Liver (tissue), 9 donors: Measurements from ENCODE around the gene VWCE. TPM values are rescaled to one million over a fixed set of nuclear protein-coding genes. Genes with fewer than 3 reads are reported as not detected.

Source experiments
- DNase-seq: peaks from one replicate; pipeline ENCODE4 v3.0.0-alpha.2; 2017; ENCODE audit warnings: low spot score
- H3K27ac ChIP-seq, 2 donors: one replicate each; pipeline ENCODE4 v1.7.0; 2013; ENCODE audit warnings: inconsistent platforms in 2 of 2, low read length in 2 of 2, control low read depth in 1 of 2, low read depth in 1 of 2, mild to moderate bottlenecking in 1 of 2
- H3K27me3 ChIP-seq, 4 donors: one replicate each; pipeline versions ENCODE4 v1.6.1 to v1.7.0; 2013; ENCODE audit warnings: low read length in 3 of 4, inconsistent platforms in 1 of 4, mild to moderate bottlenecking in 1 of 4, moderate library complexity in 1 of 4; ENCODE audit not compliant: control insufficient read depth in 4 of 4, insufficient read depth in 4 of 4
- H3K36me3 ChIP-seq, 4 donors: one replicate each; pipeline versions ENCODE4 v1.6.1 to v1.7.0; 2013; ENCODE audit warnings: low read length in 3 of 4, mild to moderate bottlenecking in 3 of 4, low read depth in 1 of 4, moderate library complexity in 1 of 4; ENCODE audit not compliant: control insufficient read depth in 4 of 4, insufficient read depth in 3 of 4
- H3K4me1 ChIP-seq, 4 donors: one replicate each; pipeline versions ENCODE4 v1.6.1 to v1.7.0; 2013; ENCODE audit warnings: low read length in 3 of 4, mild to moderate bottlenecking in 3 of 4, moderate library complexity in 1 of 4; ENCODE audit not compliant: control insufficient read depth in 4 of 4, insufficient read depth in 4 of 4
- H3K4me3 ChIP-seq, 3 donors: one replicate each; pipeline versions ENCODE4 v1.6.1 to v1.7.0; 2013; ENCODE audit warnings: low read length in 3 of 3, control low read depth in 1 of 3, low read depth in 1 of 3, mild to moderate bottlenecking in 1 of 3
- H3K9ac ChIP-seq, 2 donors: one replicate each; pipeline ENCODE4 v1.7.0; 2013; ENCODE audit warnings: low read length in 2 of 2, mild to moderate bottlenecking in 2 of 2, moderate library complexity in 2 of 2, control low read depth in 1 of 2, low read depth in 1 of 2
- H3K9me3 ChIP-seq, 4 donors: one replicate each; pipeline versions ENCODE4 v1.6.1 to v1.7.0; 2013; ENCODE audit warnings: low read length in 3 of 4; ENCODE audit not compliant: control insufficient read depth in 4 of 4
- ATF3 ChIP-seq: IDR thresholded peaks from 2 replicates; pipeline ENCODE4 v1.6.1; 2016; ENCODE audit warnings: antibody characterized with exemption
- CTCF ChIP-seq: fragments of 150-350 bp; IDR thresholded peaks from 2 replicates; pipeline ENCODE4 v1.5.1; 2017; ENCODE audit warnings: improper control_type of control experiment, low read depth, low read length; ENCODE audit not compliant: missing input control
- EGR1 ChIP-seq, 2 donors: IDR thresholded peaks; 2 replicates each; pipeline ENCODE4 v1.6.1; 2016 to 2018; ENCODE audit warnings: antibody characterized with exemption in 2 of 2, low read depth in 2 of 2
- FOXA1 ChIP-seq: IDR thresholded peaks from 2 replicates; pipeline ENCODE4 v1.6.1; 2016; ENCODE audit warnings: antibody characterized with exemption
- FOXA2 ChIP-seq: IDR thresholded peaks from 2 replicates; pipeline ENCODE4 v1.6.1; 2016; ENCODE audit warnings: antibody characterized with exemption
- GABPA ChIP-seq, 2 donors: IDR thresholded peaks in 1 of 2; conservative IDR thresholded peaks in 1 of 2; 2 replicates each; pipeline ENCODE4 v1.6.1; 2016; ENCODE audit warnings: antibody characterized with exemption in 2 of 2, mild to moderate bottlenecking in 1 of 2, moderate library complexity in 1 of 2
- HNF4A ChIP-seq, 2 donors: conservative IDR thresholded peaks; 2 replicates each; pipeline ENCODE4 v1.6.1; 2016; ENCODE audit warnings: antibody characterized with exemption in 2 of 2, mild to moderate bottlenecking in 2 of 2
- HNF4G ChIP-seq: IDR thresholded peaks from 2 replicates; pipeline ENCODE4 v1.6.1; 2016; ENCODE audit warnings: antibody characterized with exemption
- JUND ChIP-seq, 2 donors: IDR thresholded peaks; 2 replicates each; pipeline ENCODE4 v1.6.1; 2016; ENCODE audit warnings: antibody characterized with exemption in 2 of 2
- MAX ChIP-seq: IDR thresholded peaks from 2 replicates; pipeline ENCODE4 v1.6.1; 2016; ENCODE audit warnings: antibody characterized with exemption
- NR2F2 ChIP-seq: IDR thresholded peaks from 2 replicates; pipeline ENCODE4 v1.6.1; 2016; ENCODE audit warnings: antibody characterized with exemption
- RAD21 ChIP-seq, 2 donors: IDR thresholded peaks; 2 replicates each; pipeline ENCODE4 v1.6.1; 2016; ENCODE audit warnings: antibody characterized with exemption in 2 of 2, mild to moderate bottlenecking in 2 of 2
- REST ChIP-seq: IDR thresholded peaks from 2 replicates; pipeline ENCODE4 v1.6.1; 2016; ENCODE audit warnings: antibody characterized with exemption, mild to moderate bottlenecking
- RXRA ChIP-seq, 2 donors: IDR thresholded peaks; 2 replicates each; pipeline ENCODE4 v1.6.1; 2017 to 2018; ENCODE audit warnings: antibody characterized with exemption in 2 of 2, mild to moderate bottlenecking in 1 of 2
- SP1 ChIP-seq: IDR thresholded peaks from 2 replicates; pipeline ENCODE4 v1.6.1; 2018; ENCODE audit warnings: antibody characterized with exemption, mild to moderate bottlenecking
- TAF1 ChIP-seq: conservative IDR thresholded peaks from 2 replicates; pipeline ENCODE4 v1.6.1; 2016; ENCODE audit warnings: antibody characterized with exemption, mild to moderate bottlenecking
- YY1 ChIP-seq: IDR thresholded peaks from 2 replicates; pipeline ENCODE4 v1.6.1; 2016; ENCODE audit warnings: antibody characterized with exemption, mild to moderate bottlenecking
- ZBTB33 ChIP-seq: IDR thresholded peaks from 2 replicates; pipeline ENCODE4 v1.6.1; 2016; ENCODE audit warnings: antibody characterized with exemption
- WGBS: extraction: QIAGEN DNeasy Blood & Tissue Kit; methylation state at CpG from one replicate; pipeline ENCODE4 v1.1.7; 2013; 5-methylcytosine and 5-hydroxymethylcytosine counted together
- polyA plus RNA-seq, 2 donors: library from polyadenylated mRNA; stranded (reverse) in 1 of 2; unstranded in 1 of 2; fragments of 200-250 nt in 1 of 2; fragments of >200 nt in 1 of 2; fragmentation: Nextera tagmentation in 1 of 2; extraction: Ambion mirVana in 1 of 2; gene quantifications; one replicate each; pipeline versions ENCODE4 v1.2.1 to v1.2.3, GENCODE V29; 2013 to 2015
- total RNA-seq, 2 donors: library from RNA; depleted of rRNA; stranded (reverse); fragments of >200 nt; gene quantifications; one replicate each; pipeline ENCODE4 v1.2.3, GENCODE V29; 2014
- donor health status: healthy.
- donor health status: healthy.
- donor health status: healthy.
- donor health status: healthy.
- donor health status: healthy.

Gene VWCE
- total and polyA plus RNA-seq, 4 donors: 1.9 to 6.0 (median 2.7) TPM

GRCh38 chr11:61277186-61278000, 17.7 kb downstream of the VWCE start:
- WGBS: 91% methylated on average over 14 of the region's 14 CpGs
- H3K4me3 ChIP-seq: no peak overlapping the region
- no peak overlapping the region for H3K9ac ChIP-seq
- no peaks in the 10 kb centered on the region for H3K9me3 ChIP-seq
- TF ChIP-seq JUND (IDR thresholded peaks at IDR 0.05) (no peak), ATF3 (no peak), REST (no peak), HNF4A (conservative IDR thresholded peaks at IDR 0.05) (no peak), FOXA2 (no peak), EGR1 (IDR thresholded peaks at IDR 0.05; ENCODE audit: low read depth in 2 of 2) (no peak), TAF1 (no peak), SP1 (no peak), RAD21 (IDR thresholded peaks at IDR 0.05) (no peak), MAX (no peak), NR2F2 (no peak), RXRA (IDR thresholded peaks at IDR 0.05) (no peak), HNF4G (no peak), YY1 (no peak), ZBTB33 (no peak), FOXA1 (no peak), GABPA (IDR thresholded peaks at IDR 0.05 in 1 of 2, conservative IDR thresholded peaks at IDR 0.05 in 1 of 2) (no peak)
- no peak overlapping the region for H3K27ac ChIP-seq
- H3K36me3 ChIP-seq: no peaks in the 10 kb centered on the region
- H3K27me3 ChIP-seq: no peaks in the 10 kb centered on the region
- no peak for DNase-seq
- peaks cover 0 to 2% (median 0%) of the 10 kb centered on the region in 4 donors for H3K4me1 ChIP-seq

GRCh38 chr11:61275191-61275590, 19.9 kb downstream of the VWCE start:
- H3K36me3 ChIP-seq: no peaks in the 10 kb centered on the region
- no peak for DNase-seq
- no peak overlapping the region for H3K9ac ChIP-seq
- H3K4me3 ChIP-seq: no peak overlapping the region
- H3K27me3 ChIP-seq: no peaks in the 10 kb centered on the region
- no peak overlapping the region for H3K27ac ChIP-seq
- H3K4me1 ChIP-seq: no peaks in the 10 kb centered on the region
- H3K9me3 ChIP-seq: no peaks in the 10 kb centered on the region
- WGBS: 94% methylated on average over 4 of the region's 4 CpGs
- no peak for TF ChIP-seq SP1
- TF ChIP-seq CTCF: no peak
- TF ChIP-seq ZBTB33: no peak
- no peak for TF ChIP-seq MAX
- TF ChIP-seq GABPA (IDR thresholded peaks at IDR 0.05 in 1 of 2, conservative IDR thresholded peaks at IDR 0.05 in 1 of 2): no peak
- no peak for TF ChIP-seq EGR1 (IDR thresholded peaks at IDR 0.05; ENCODE audit: low read depth in 2 of 2)
- no peak for TF ChIP-seq JUND (IDR thresholded peaks at IDR 0.05)
- no peak for TF ChIP-seq RXRA (IDR thresholded peaks at IDR 0.05)
- no peak for TF ChIP-seq ATF3
- TF ChIP-seq HNF4G: no peak
- TF ChIP-seq TAF1: no peak
- TF ChIP-seq RAD21 (IDR thresholded peaks at IDR 0.05): no peak
- no peak for TF ChIP-seq YY1
- TF ChIP-seq NR2F2: no peak
